H9 (cell line): ENCODE data around the gene OR52N2. TPM values are rescaled to one million over a fixed set of nuclear protein-coding genes. Genes with fewer than 3 reads are reported as not detected.

ENCODE experiments used
- DNase-seq: peaks from one replicate; pipeline ENCODE4 v3.0.0-alpha.2; 2017
- H2AFZ ChIP-seq: one replicate; pipeline ENCODE4 v1.6.1; 2013; ENCODE audit warnings: mild to moderate bottlenecking, low read length, control low read depth, moderate library complexity
- H2AK5ac ChIP-seq: 2 replicates; pipeline ENCODE4 v1.6.1; 2013; ENCODE audit warnings: low read length, control low read depth, mixed read lengths; ENCODE audit not compliant: insufficient read length
- H2BK120ac ChIP-seq: one replicate; pipeline ENCODE4 v1.6.1; 2013; ENCODE audit warnings: low read depth, mild to moderate bottlenecking, low read length, control low read depth, inconsistent platforms; ENCODE audit not compliant: poor library complexity, severe bottlenecking
- H2BK12ac ChIP-seq: 2 replicates; pipeline ENCODE4 v1.6.1; 2013; ENCODE audit warnings: low read length, control low read depth, mixed read lengths, low read depth; ENCODE audit not compliant: insufficient read length
- H2BK15ac ChIP-seq: 2 replicates; pipeline ENCODE4 v1.6.1; 2013; ENCODE audit warnings: low read depth, low read length, control low read depth
- H2BK20ac ChIP-seq: one replicate; pipeline ENCODE4 v1.6.1; 2013; ENCODE audit warnings: low read depth, mild to moderate bottlenecking, low read length, control low read depth, inconsistent platforms; ENCODE audit not compliant: poor library complexity, severe bottlenecking
- H2BK5ac ChIP-seq: 2 replicates; pipeline ENCODE4 v1.6.1; 2013; ENCODE audit warnings: low read length, control low read depth, mixed read lengths; ENCODE audit not compliant: insufficient read length
- H3K14ac ChIP-seq: 2 replicates; pipeline ENCODE4 v1.6.1; 2013; ENCODE audit warnings: low read length, control low read depth; ENCODE audit not compliant: insufficient read depth
- H3K18ac ChIP-seq: 2 replicates; pipeline ENCODE4 v1.6.1; 2013; ENCODE audit warnings: low read depth, mild to moderate bottlenecking, mixed read lengths, low read length, control low read depth; ENCODE audit not compliant: insufficient read length
- H3K23ac ChIP-seq: 2 replicates; pipeline ENCODE4 v1.6.1; 2013; ENCODE audit warnings: low read length, control low read depth, mixed read lengths, low read depth; ENCODE audit not compliant: insufficient read length
- H3K23me2 ChIP-seq: 2 replicates; pipeline ENCODE4 v1.6.1; 2013; ENCODE audit warnings: low read depth, mild to moderate bottlenecking, mixed read lengths, low read length, control low read depth; ENCODE audit not compliant: insufficient read length, poor library complexity, severe bottlenecking
- H3K27ac ChIP-seq: 2 replicates; pipeline ENCODE4 v1.5.1; 2013; ENCODE audit warnings: low read length, control low read depth, mixed read lengths, low read depth; ENCODE audit not compliant: insufficient read length
- H3K27me3 ChIP-seq: 2 replicates; pipeline ENCODE4 v1.6.1; 2013; ENCODE audit warnings: low read length, control low read depth, inconsistent platforms; ENCODE audit not compliant: insufficient read depth
- H3K4ac ChIP-seq: 2 replicates; pipeline ENCODE4 v1.6.1; 2013; ENCODE audit warnings: low read depth, mild to moderate bottlenecking, control low read depth, inconsistent platforms, low read length, moderate library complexity
- H3K4me1 ChIP-seq: 2 replicates; pipeline ENCODE4 v1.6.1; 2013; ENCODE audit warnings: low read length, control low read depth, inconsistent platforms; ENCODE audit not compliant: insufficient read depth
- H3K4me2 ChIP-seq: 2 replicates; pipeline ENCODE4 v1.6.1; 2013; ENCODE audit warnings: low read length, control low read depth, mixed read lengths; ENCODE audit not compliant: insufficient read length, insufficient read depth
- H3K56ac ChIP-seq: 2 replicates; pipeline ENCODE4 v1.6.1; 2013; ENCODE audit warnings: low read depth, mild to moderate bottlenecking, mixed read lengths, low read length, control low read depth; ENCODE audit not compliant: insufficient read length
- H3K79me1 ChIP-seq: 2 replicates; pipeline ENCODE4 v1.6.1; 2013; ENCODE audit warnings: low read depth, mild to moderate bottlenecking, moderate library complexity, low read length, control low read depth, inconsistent platforms; ENCODE audit not compliant: insufficient read depth, poor library complexity, severe bottlenecking
- H3K79me2 ChIP-seq: 2 replicates; pipeline ENCODE4 v1.6.1; 2013; ENCODE audit warnings: low read length, control low read depth, inconsistent platforms; ENCODE audit not compliant: insufficient read depth
- H3K9ac ChIP-seq: 2 replicates; pipeline ENCODE4 v1.6.1; 2013; ENCODE audit warnings: low read length, control low read depth, mixed read lengths; ENCODE audit not compliant: insufficient read length; ENCODE audit errors: extremely low read depth
- H3K9me3 ChIP-seq: one replicate; pipeline ENCODE4 v1.6.1; 2013; ENCODE audit warnings: low read depth, low read length, inconsistent platforms; ENCODE audit not compliant: control insufficient read depth
- H3T11ph ChIP-seq: one replicate; pipeline ENCODE4 v1.6.1; 2013; ENCODE audit warnings: mild to moderate bottlenecking, low read length, control low read depth, inconsistent platforms
- H4K20me1 ChIP-seq: one replicate; pipeline ENCODE4 v1.6.1; 2013; ENCODE audit not compliant: control insufficient read depth, insufficient read length, insufficient read depth
- H4K5ac ChIP-seq: 2 replicates; pipeline ENCODE4 v1.6.1; 2013; ENCODE audit warnings: low read depth, mild to moderate bottlenecking, mixed read lengths, low read length, control low read depth; ENCODE audit not compliant: insufficient read length
- H4K8ac ChIP-seq: replicated peaks from 2 replicates; pipeline ENCODE4 v1.6.1; 2013; ENCODE audit warnings: low read length, control low read depth, mixed read lengths, low read depth; ENCODE audit not compliant: insufficient read length
- H4K91ac ChIP-seq: 2 replicates; pipeline ENCODE4 v1.6.1; 2013; ENCODE audit warnings: low read depth, mild to moderate bottlenecking, moderate library complexity, mixed read lengths, low read length, control low read depth; ENCODE audit not compliant: insufficient read length
- H3K27ac Mint-ChIP-seq, 3 experiments: 2 replicates in 2 of 3; 3 replicates in 1 of 3; pipeline ENCODE4 v1.8.0; 2020 to 2021; ENCODE audit warnings: mixed read lengths in 3 of 3, mild to moderate bottlenecking in 1 of 3, moderate library complexity in 1 of 3
- H3K27me3 Mint-ChIP-seq: 2 replicates; pipeline ENCODE4 v1.8.0; 2021; ENCODE audit warnings: low read depth, mild to moderate bottlenecking, moderate library complexity, mixed read lengths
- H3K36me3 Mint-ChIP-seq, 3 experiments: 2 replicates in 2 of 3; 3 replicates in 1 of 3; pipeline ENCODE4 v1.8.0; 2020 to 2021; ENCODE audit warnings: low read depth in 3 of 3, mixed read lengths in 3 of 3; ENCODE audit not compliant: insufficient read depth in 1 of 3
- H3K4me1 Mint-ChIP-seq, 2 experiments: 2 replicates each; pipeline ENCODE4 v1.8.0; 2020; ENCODE audit warnings: mixed read lengths in 2 of 2
- H3K4me3 Mint-ChIP-seq, 2 experiments: 2 replicates in 1 of 2; 3 replicates in 1 of 2; pipeline ENCODE4 v1.8.0; 2020 to 2021; ENCODE audit warnings: mild to moderate bottlenecking in 2 of 2, mixed read lengths in 2 of 2, moderate library complexity in 1 of 2
- H3K9me3 Mint-ChIP-seq, 2 experiments: 2 replicates in 1 of 2; 3 replicates in 1 of 2; pipeline ENCODE4 v1.8.0; 2020; ENCODE audit warnings: mild to moderate bottlenecking in 2 of 2, mixed read lengths in 2 of 2, moderate library complexity in 1 of 2
- CTCF ChIP-seq: fragments of 200-600 bp; sonication (generic); conservative IDR thresholded peaks from 3 replicates; pipeline ENCODE4 v1.8.0; 2021; ENCODE audit warnings: antibody characterized with exemption, mild to moderate bottlenecking
- whole genome bisulfite sequencing: extraction: QIAGEN DNeasy Blood & Tissue Kit; methylation state at CpG from one replicate; pipeline ENCODE4 v1.1.7; 2013; ENCODE audit warnings: missing lambda C conversion rate, low lambda C conversion rate, mixed read lengths; ENCODE audit not compliant: insufficient read length; ENCODE audit errors: extremely low coverage; 5-methylcytosine and 5-hydroxymethylcytosine counted together
- total RNA-seq: library from RNA; stranded (reverse); gene quantifications from 2 replicates; pipeline ENCODE4 v1.2.1, GENCODE V29; 2021

OR52N2 gene
- total RNA-seq, 1 experiment from 2014 or later, result not detected

DNA sequence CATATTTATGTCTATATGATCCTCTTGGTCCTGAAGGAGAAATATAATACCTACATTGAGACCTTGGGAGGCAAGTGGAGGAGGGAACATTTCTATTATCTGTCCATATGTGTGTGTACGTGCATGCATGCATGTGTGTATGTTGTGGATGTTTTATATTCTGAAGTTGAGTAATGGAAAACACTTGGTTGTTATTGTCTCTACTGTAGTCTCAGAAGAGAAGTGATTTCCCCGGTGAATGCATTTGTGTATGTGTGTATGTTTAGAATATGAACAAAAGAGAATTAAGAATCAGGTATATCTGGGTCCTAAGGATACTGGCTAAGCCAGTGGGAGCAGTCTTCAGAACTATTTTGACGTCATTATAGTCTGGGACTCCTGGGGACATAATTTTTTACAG is 17.6 kb upstream of the OR52N2 start, which contains the start of gene OR52N1:
Gene OR52N1, minus strand, starts transcription at position 101 of the 400 bp plus-strand sequence. CDS start 2,449 bp downstream, outside the sequence.
- Histone ChIP-seq H3K9me3 (no peaks in the 10 kb centered on the region), H3K4me2 (no peak within 1 kb of the TSS), H2BK12ac (no peak within 1 kb of the TSS), H3K23me2 (no peaks in the 10 kb centered on the region), H2AFZ (no peak within 1 kb of the TSS), H3K79me2 (no peaks in the 10 kb centered on the region), H2AK5ac (no peak within 1 kb of the TSS), H3K79me1 (no peaks in the 10 kb centered on the region), H3K56ac (no peak within 1 kb of the TSS), H3K23ac (no peak within 1 kb of the TSS), H2BK15ac (no peak within 1 kb of the TSS), H3K9ac (no peak within 1 kb of the TSS), H3K18ac (no peak within 1 kb of the TSS), H4K20me1 (no peaks in the 10 kb centered on the region), H3K4ac (no peak within 1 kb of the TSS), H3T11ph (no peak within 1 kb of the TSS), H3K4me1 (no peaks in the 10 kb centered on the region), H4K91ac (no peak within 1 kb of the TSS), H4K5ac (no peak within 1 kb of the TSS), H3K27ac (no peak within 1 kb of the TSS), H2BK20ac (no peak within 1 kb of the TSS), H3K27me3 (no peaks in the 10 kb centered on the region), H2BK120ac (no peak within 1 kb of the TSS), H2BK5ac (no peak within 1 kb of the TSS), H3K14ac (no peak within 1 kb of the TSS), H4K8ac (no peak within 1 kb of the TSS)
- no CpG with 5 or more reads among the region's 3 CpGs for WGBS
- Mint-ChIP-seq H3K9me3 (no peaks in the 10 kb centered on the region), H3K27me3 (no peaks in the 10 kb centered on the region), H3K4me3 (no peak within 1 kb of the TSS), H3K27ac (no peak within 1 kb of the TSS), H3K4me1 (no peaks in the 10 kb centered on the region), H3K36me3 (no peaks in the 10 kb centered on the region)
- no peak for TF ChIP-seq CTCF
- DNase-seq, result no peak
